ENCODE results near the gene C9orf43.

DNA sequence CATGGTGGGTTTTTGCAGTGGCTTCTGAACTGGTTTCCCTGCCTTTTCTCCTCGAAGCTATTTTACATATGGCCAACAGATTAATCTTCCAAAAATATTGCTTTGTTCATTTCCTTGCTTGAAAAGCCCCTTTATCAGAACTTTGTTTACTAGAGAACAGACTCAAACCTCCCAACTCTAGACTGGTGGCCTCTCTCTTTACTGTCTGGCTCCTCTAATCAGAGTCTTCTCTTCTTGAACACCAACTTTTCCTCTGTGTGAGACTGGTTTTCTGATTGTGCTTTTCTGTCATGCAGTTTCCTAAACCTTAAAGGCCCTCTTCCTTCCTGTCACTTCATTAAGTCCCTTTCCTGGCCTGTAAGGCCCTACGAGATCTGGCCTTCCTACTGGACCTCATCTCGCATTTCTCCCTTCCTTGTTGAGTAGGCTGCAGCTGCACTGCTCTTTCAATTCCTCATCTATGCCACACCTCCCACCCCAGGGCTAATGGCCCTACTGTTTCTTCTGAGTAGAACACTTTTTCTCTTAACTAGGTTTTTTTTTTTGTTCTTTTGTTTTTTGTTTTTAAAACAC, 5.7 kb downstream of the C9orf43 start:
- TF ChIP-seq, protein P1, sequence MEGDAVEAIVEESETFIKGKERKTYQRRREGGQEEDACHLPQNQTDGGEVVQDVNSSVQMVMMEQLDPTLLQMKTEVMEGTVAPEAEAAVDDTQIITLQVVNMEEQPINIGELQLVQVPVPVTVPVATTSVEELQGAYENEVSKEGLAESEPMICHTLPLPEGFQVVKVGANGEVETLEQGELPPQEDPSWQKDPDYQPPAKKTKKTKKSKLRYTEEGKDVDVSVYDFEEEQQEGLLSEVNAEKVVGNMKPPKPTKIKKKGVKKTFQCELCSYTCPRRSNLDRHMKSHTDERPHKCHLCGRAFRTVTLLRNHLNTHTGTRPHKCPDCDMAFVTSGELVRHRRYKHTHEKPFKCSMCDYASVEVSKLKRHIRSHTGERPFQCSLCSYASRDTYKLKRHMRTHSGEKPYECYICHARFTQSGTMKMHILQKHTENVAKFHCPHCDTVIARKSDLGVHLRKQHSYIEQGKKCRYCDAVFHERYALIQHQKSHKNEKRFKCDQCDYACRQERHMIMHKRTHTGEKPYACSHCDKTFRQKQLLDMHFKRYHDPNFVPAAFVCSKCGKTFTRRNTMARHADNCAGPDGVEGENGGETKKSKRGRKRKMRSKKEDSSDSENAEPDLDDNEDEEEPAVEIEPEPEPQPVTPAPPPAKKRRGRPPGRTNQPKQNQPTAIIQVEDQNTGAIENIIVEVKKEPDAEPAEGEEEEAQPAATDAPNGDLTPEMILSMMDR (IDR thresholded peaks at IDR 0.05; ENCODE audit: low read depth, low read length, missing input control) = no peak
- TF ChIP-seq TAF1 (conservative IDR thresholded peaks at IDR 0.05) = no peak
